ENCODE measurements around the gene FAM117A. TPM values are rescaled to one million over a fixed set of nuclear protein-coding genes. Genes with fewer than 3 reads are reported as not detected.

Gene FAM117A
- total and polyA plus RNA-seq, 2 of the 4 experiments (the other 2 are of a cell fraction), result 0.72 to 3.4 TPM

DNA sequence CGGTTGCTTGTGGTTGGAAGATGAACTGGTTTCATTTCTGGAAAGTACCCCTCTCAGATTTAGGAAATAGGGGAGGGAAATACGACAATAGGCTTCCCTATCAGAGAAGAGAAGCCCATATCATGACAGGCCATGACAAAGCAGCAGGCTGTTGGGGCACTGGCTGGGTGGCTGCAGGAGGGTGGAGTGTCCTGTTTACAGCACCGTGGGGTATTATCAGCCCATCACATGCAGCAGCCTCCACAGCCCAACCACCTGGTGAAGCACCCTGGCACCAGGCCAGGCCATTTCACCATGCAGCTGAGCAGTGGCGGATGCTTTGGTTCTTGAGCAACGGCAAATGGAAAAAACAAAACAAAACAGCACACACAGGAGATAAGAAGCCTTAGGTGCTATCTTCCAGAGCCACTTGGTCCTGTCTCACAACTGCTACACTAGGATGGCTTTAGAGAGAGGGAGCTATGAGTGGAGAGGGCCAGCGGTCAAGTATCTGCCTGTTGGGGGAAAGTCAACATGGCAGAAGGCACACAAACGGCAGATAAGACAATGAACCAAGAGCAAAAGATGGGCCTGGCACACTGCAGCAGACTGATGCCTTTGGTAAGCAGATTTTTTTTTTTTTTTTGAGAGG is 24.2 kb downstream of the FAM117A start:
- H2AK9ac ChIP-seq (replicated peaks; ENCODE audit: low read depth, low read length, poor library complexity), result no peak overlapping the region
- no peak overlapping the region for H4K8ac ChIP-seq (ENCODE audit: low read depth in 2 of 2, low read length in 2 of 2)
- H3K4me3 ChIP-seq (ENCODE audit: insufficient read depth, low read depth, low read length), result no peak overlapping the region
- peaks cover 4% of the 10 kb centered on the region for H3K4me1 ChIP-seq (ENCODE audit: control insufficient read depth, insufficient read depth, low read length)
- no peak overlapping the region for H2BK15ac ChIP-seq (ENCODE audit: low read depth, low read length)
- no peak overlapping the region for H3K23ac ChIP-seq (ENCODE audit: low read depth, low read length)
- no peak overlapping the region for H3K14ac ChIP-seq (replicated peaks; ENCODE audit: low read depth, low read length)
- H3K27ac ChIP-seq (ENCODE audit: insufficient read depth, low read length), result no peak overlapping the region
- no peak overlapping the region for H3K56ac ChIP-seq (ENCODE audit: extremely low read depth, insufficient read depth, low read length)
- no peak overlapping the region for H2BK5ac ChIP-seq (ENCODE audit: low read depth, low read length, poor library complexity, severe bottlenecking)
- intact Hi-C loops (cut with micrococcal nuclease), result no loop called here
- H2BK120ac ChIP-seq (ENCODE audit: low read depth, low read length), result no peak overlapping the region
- H3K9me3 ChIP-seq (ENCODE audit: control insufficient read depth, insufficient read depth, low read length), result no peaks in the 10 kb centered on the region
- in situ Hi-C loops (cut with MboI; ENCODE audit: low sequenced_read_pairs), result no loop called here
- no peak for ATAC-seq (ENCODE audit: low read depth)
- BruUV-seq (replicated peaks), result no TSS peak
- H2BK20ac ChIP-seq (ENCODE audit: low read depth, low read length), result no peak overlapping the region
- ChIA-PET CTCF (no interaction called here), POLR2A (ENCODE audit: unreplicated experiment) (no interaction called here)
- peak; percentile 16 for DNase-seq
- TF ChIP-seq SMC3 (IDR thresholded peaks at IDR 0.05; ENCODE audit: low read depth, low read length) (no peak), BHLHE40 (IDR thresholded peaks at IDR 0.05; ENCODE audit: low read depth, low read length) (no peak), MXI1 (IDR thresholded peaks at IDR 0.05; ENCODE audit: borderline replicate concordance, low read depth, low read length) (no peak), FOS (IDR thresholded peaks at IDR 0.05; ENCODE audit: low read depth, low read length) (no peak), RCOR1 (IDR thresholded peaks at IDR 0.05; ENCODE audit: insufficient replicate concordance, low read length) (no peak), CHD1 (IDR thresholded peaks at IDR 0.05; ENCODE audit: low read depth, low read length) (no peak), MAZ (IDR thresholded peaks at IDR 0.05; ENCODE audit: borderline replicate concordance, low read depth, low read length) (no peak)
- TF ChIP-seq, protein P1, sequence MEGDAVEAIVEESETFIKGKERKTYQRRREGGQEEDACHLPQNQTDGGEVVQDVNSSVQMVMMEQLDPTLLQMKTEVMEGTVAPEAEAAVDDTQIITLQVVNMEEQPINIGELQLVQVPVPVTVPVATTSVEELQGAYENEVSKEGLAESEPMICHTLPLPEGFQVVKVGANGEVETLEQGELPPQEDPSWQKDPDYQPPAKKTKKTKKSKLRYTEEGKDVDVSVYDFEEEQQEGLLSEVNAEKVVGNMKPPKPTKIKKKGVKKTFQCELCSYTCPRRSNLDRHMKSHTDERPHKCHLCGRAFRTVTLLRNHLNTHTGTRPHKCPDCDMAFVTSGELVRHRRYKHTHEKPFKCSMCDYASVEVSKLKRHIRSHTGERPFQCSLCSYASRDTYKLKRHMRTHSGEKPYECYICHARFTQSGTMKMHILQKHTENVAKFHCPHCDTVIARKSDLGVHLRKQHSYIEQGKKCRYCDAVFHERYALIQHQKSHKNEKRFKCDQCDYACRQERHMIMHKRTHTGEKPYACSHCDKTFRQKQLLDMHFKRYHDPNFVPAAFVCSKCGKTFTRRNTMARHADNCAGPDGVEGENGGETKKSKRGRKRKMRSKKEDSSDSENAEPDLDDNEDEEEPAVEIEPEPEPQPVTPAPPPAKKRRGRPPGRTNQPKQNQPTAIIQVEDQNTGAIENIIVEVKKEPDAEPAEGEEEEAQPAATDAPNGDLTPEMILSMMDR (conservative IDR thresholded peaks at IDR 0.05; ENCODE audit: low read depth, low read length), result no peak
- TF ChIP-seq, protein P2, sequence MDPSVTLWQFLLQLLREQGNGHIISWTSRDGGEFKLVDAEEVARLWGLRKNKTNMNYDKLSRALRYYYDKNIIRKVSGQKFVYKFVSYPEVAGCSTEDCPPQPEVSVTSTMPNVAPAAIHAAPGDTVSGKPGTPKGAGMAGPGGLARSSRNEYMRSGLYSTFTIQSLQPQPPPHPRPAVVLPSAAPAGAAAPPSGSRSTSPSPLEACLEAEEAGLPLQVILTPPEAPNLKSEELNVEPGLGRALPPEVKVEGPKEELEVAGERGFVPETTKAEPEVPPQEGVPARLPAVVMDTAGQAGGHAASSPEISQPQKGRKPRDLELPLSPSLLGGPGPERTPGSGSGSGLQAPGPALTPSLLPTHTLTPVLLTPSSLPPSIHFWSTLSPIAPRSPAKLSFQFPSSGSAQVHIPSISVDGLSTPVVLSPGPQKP (IDR thresholded peaks at IDR 0.05; ENCODE audit: borderline replicate concordance, low read depth, low read length), result no peak
- TF ChIP-seq, protein P3, sequence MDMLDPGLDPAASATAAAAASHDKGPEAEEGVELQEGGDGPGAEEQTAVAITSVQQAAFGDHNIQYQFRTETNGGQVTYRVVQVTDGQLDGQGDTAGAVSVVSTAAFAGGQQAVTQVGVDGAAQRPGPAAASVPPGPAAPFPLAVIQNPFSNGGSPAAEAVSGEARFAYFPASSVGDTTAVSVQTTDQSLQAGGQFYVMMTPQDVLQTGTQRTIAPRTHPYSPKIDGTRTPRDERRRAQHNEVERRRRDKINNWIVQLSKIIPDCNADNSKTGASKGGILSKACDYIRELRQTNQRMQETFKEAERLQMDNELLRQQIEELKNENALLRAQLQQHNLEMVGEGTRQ (IDR thresholded peaks at IDR 0.05; ENCODE audit: low read depth, low read length), result no peak
- dilution Hi-C loops (cut with HindIII; ENCODE audit: low sequenced_read_pairs, unreplicated experiment), result no loop called here
- no peaks in the 10 kb centered on the region for H3K79me1 ChIP-seq (ENCODE audit: low read depth in 1 of 2, low read length in 2 of 2)
- 100% methylated on average over 1 of the region's 7 CpGs; no CpG with 5 or more reads in 1 of the 2 experiments for WGBS, 2 experiments (ENCODE audit: extremely low coverage in 2 of 2, insufficient read length in 1 of 2)
- no peak overlapping the region for H4K91ac ChIP-seq (ENCODE audit: insufficient read depth, low read depth, low read length)
- no peaks in the 10 kb centered on the region for H4K20me1 ChIP-seq (ENCODE audit: insufficient read depth, low read length)
- H2AK5ac ChIP-seq (ENCODE audit: low read depth, low read length), result no peak overlapping the region
- no peak overlapping the region for H3K9ac ChIP-seq (ENCODE audit: low read depth, low read length)
- H3K18ac ChIP-seq (ENCODE audit: low read depth, low read length), result no peak overlapping the region
- no peak overlapping the region for H4K5ac ChIP-seq (ENCODE audit: low read depth, low read length)
- no peaks in the 10 kb centered on the region for H3K9me1 ChIP-seq (ENCODE audit: insufficient read depth, low read length)
- H3K36me3 ChIP-seq (ENCODE audit: control insufficient read depth, insufficient read depth, low read length), result no peaks in the 10 kb centered on the region
- peaks cover 10% of the 10 kb centered on the region for H3K27me3 ChIP-seq (ENCODE audit: control insufficient read depth, insufficient read depth, low read length)
- no peak overlapping the region for H2AFZ ChIP-seq (replicated peaks; ENCODE audit: low read length, poor library complexity)
- H3K4me2 ChIP-seq (ENCODE audit: low read depth, low read length), result no peak overlapping the region
- no peak overlapping the region for H3K4ac ChIP-seq (ENCODE audit: low read depth, low read length)
